Adrenal gland (tissue), 5 donors: Measurements from ENCODE around the gene ZNF776.
"Not testable (repeated sequence)": the region's sequence is repeated elsewhere in the genome, so short reads cannot be mapped to it uniquely, and the experiment has no call there.

ENCODE experiments used
- POLR2A ChIP-seq, 2 donors: fragments of 450-650 bp; IDR thresholded peaks; one replicate each; pipeline ENCODE4 v1.6.1; 2017; ENCODE audit warnings: antibody characterized with exemption in 2 of 2, mild to moderate bottlenecking in 2 of 2, moderate library complexity in 1 of 2
- TF ChIP-seq, protein P1 (sequence below), 6 experiments: fragments of 450-650 bp in 4 of 6; fragments of 200-600 bp in 2 of 6; sonication (generic) in 1 of 6; IDR thresholded peaks; 1 replicate in 5 of 6; 2 replicates in 1 of 6; pipeline versions ENCODE4 v1.5.1 to v1.8.0; 2016 to 2021; ENCODE audit warnings: antibody characterized with exemption in 6 of 6, mild to moderate bottlenecking in 2 of 6, moderate library complexity in 1 of 6
- donor health status: DM: no; HTN: no; CAD: no.

- not testable (repeated sequence) for TF ChIP-seq POLR2A (IDR thresholded peaks at IDR 0.05)
- TF ChIP-seq, protein P1, sequence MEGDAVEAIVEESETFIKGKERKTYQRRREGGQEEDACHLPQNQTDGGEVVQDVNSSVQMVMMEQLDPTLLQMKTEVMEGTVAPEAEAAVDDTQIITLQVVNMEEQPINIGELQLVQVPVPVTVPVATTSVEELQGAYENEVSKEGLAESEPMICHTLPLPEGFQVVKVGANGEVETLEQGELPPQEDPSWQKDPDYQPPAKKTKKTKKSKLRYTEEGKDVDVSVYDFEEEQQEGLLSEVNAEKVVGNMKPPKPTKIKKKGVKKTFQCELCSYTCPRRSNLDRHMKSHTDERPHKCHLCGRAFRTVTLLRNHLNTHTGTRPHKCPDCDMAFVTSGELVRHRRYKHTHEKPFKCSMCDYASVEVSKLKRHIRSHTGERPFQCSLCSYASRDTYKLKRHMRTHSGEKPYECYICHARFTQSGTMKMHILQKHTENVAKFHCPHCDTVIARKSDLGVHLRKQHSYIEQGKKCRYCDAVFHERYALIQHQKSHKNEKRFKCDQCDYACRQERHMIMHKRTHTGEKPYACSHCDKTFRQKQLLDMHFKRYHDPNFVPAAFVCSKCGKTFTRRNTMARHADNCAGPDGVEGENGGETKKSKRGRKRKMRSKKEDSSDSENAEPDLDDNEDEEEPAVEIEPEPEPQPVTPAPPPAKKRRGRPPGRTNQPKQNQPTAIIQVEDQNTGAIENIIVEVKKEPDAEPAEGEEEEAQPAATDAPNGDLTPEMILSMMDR (IDR thresholded peaks at IDR 0.05) = peak; percentile 53 to 82 (median 75)
Measured at GRCh38 chr19:57738320-57738719, 8.3 kb upstream of the ZNF776 start.
